NCI-H460 (cell line): Measurements from ENCODE around the gene GCLM. TPM values are rescaled to one million over a fixed set of nuclear protein-coding genes. Genes with fewer than 3 reads are reported as not detected.
"Not testable (repeated sequence)": the region's sequence is repeated elsewhere in the genome, so short reads cannot be mapped to it uniquely, and the experiment has no call there.

Experiments used
- DNase-seq: peaks from one replicate; pipeline ENCODE4 v3.0.0-alpha.2; 2016; ENCODE audit warnings: low read depth; ENCODE audit errors: extremely low read depth
- polyA plus RNA-seq: library from polyadenylated mRNA; depleted of rRNA; stranded (reverse); fragments of >200 nt; gene quantifications from 2 replicates; pipeline ENCODE4 v1.2.3, GENCODE V29; 2014; cell fraction: nucleus; rRNA removed
- total RNA-seq: library from RNA; depleted of rRNA; stranded (reverse); fragments of >200 nt; shearing (Covaris generic); gene quantifications from 2 replicates; pipeline ENCODE4 v1.2.3, GENCODE V29; 2014; rRNA removed

GCLM gene, protein sequence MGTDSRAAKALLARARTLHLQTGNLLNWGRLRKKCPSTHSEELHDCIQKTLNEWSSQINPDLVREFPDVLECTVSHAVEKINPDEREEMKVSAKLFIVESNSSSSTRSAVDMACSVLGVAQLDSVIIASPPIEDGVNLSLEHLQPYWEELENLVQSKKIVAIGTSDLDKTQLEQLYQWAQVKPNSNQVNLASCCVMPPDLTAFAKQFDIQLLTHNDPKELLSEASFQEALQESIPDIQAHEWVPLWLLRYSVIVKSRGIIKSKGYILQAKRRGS
- total RNA-seq: 89.8 and 95.4 TPM in 2 replicates
- polyA plus RNA-seq: 45.1 and 57.1 TPM in 2 replicates

DNA sequence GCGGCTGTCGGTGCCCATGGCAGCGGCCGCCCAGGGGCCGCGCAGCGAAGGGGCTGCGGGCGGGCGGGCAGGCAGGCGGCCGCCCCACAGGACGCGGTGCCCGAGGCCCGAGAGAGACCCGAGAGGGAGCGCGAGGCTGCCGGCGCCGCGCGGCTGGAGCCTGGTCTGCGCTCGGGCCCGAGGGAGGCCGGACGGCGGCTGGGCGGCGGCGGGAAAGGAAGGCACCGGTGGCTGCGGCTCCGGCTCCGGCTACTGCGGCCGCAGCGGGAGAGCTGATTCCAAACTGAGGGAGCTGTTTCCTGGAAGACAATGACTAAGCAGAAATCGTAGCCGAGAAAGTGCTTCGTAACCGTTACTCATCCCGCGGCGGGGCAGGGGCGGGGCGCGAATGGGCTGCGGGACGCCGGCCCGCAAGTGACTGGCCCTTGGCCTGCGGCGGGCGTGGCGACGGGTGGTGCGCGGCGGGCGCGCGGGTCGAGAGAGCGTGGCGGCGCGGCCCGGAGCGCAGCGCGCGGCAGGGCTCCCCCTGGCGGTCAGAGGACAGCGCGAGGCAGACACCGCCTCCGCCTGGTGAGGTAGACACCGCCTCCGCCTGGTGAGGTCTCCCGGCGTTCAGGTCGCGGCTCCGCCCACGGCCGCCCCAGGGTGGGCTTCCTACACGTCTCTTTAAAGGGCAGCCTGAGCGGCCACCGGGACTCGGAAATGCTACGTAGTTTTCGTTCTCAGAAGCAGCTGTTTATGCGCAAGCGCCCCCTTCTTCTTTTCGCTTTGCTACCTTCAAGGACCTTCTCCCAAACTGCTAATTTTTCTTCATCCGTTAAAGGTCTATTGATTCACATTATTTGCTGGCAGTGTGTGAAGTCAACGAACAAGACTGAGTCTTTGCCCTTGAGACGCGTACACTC is at the start of gene GCLM:
Gene GCLM, minus strand, starts transcription at position 285 of the 905 bp plus-strand sequence. Its CDS starts 267 bp downstream, at position 18.
- peak; percentile 89 for DNase-seq

DNA sequence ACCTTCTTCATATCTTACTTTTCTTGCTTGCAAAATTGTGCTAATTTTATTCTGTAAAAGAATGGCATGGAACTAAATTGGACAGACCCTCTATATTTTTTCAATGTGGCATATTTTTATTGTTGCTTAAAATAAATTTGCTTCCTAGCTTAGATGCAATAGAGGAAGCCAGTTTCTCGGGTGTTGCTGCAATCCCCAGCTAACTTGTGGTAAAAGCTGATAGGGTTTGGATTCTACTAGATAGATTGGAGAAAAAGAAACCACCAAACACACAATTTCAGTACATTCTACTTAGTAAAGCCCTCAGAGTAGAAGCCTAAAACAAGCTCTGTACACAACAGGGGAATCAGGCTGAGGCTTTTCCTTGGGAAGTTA is 49.5 kb upstream of the GCLM start:
- no peak for DNase-seq

DNA sequence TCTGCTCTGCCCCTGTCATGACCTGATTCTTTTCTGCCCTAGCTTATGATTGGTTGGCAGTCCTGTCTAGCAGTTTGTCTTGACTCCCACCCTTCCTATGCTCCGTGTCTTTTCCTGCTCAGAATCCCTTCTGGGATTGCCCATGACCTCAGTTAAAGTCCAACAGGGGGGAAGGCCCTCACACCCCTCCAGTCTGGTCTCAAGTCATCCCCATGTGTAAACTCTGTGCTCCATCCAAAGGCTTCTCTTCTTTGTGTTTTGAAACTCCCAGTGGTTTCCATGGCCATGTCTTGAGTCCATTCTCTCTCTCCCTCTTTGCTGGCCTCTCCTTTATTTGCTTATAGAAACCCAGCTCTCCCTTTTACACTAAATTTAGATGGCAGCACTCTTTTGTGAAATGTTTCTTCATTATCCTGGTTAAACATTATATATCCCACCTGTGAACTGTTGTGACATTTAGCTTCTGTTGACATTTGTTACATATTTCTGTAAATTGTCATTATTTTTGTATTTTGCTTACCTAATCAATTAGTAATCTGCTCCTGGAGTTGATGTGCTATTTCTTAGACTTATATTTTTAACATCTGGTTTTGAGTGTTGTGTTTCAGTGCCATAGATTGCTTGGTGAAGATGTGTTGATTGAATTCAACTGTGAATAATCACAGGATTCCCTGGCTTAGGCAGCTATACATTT is 48.9 kb upstream of the GCLM start:
- no peak for DNase-seq

DNA sequence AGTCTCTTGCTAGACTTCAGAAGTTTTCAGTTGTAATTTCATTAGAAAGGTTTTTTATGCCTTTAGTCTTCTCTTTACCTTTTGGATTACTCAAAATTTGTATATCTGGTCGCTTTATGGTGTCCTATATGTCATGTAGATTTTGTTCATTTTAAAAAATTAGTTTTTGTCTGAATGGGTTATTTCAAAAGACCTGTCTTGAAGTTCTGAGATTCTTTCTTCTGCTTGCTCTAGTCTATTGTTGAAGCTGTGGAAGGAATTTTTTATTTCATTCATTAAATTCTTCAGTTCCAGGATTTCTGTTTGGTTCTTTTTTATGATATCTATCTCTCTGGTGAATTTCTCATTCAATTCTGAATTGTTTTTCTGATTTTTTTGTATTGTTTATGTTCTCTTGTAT is 46.5 kb upstream of the GCLM start:
- no peak for DNase-seq

DNA sequence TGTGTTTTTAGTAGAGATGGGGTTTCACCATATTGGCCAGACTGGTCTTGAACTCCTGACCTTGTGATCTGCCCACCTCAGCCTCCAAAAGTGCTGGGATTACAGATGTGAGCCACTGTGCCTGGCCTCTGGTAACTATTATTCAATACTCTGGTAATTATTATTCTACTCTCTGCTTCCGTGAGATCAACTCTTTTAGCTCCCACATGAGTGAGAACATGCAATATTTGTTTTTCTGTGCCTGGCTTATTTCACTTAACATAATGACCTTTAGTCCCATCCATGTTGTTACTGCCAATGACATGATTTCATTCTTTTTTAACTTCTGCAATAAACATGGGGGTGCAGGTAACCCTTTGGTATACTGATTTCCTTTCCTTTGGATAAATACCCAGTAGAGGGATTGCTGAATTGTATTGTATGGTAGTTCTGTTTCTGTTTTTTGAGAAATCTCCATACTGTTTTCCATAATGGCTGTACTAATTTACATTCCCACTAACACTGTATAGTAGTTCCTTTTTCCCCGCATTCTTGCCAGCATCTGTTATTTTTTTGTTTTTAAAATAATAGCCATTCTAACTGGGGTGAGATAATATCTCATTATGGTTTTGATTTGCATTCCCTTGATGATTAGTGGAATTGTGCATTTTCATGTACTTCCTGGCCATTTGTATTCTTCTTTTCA is 37.9 kb upstream of the GCLM start:
- not testable (repeated sequence) for DNase-seq

DNA sequence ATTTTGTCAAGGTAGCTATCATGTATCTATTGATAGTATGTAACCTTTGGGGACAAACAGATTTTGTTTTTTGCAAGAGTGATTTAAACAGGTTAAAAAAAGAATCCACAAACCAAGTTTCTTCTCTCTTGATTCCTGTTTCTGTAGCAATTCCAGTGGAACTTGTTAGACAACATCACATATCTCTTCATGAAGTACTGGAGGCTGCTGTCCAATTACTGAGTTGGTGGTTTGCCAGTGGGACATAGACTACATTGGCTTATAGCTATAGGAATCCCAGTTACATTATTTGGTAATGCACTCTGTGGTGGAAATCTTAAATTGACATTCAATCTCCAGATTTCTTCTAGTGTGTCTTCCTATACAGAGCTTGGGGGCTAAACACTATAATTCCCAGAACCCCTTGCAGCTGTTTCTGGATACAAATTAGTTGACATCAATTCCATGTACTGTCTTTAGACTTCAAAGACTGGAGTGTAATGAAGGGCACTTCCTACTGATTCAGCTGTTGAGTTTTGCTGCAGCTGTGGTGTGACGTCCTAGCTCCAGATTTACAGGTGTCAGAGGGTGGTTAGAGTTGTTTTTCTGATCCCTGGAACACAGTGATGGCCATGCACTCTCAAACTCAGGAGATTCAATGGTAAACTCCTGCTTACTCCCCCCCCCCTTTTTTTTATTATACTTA is 29.4 kb upstream of the GCLM start:
- no peak for DNase-seq

DNA sequence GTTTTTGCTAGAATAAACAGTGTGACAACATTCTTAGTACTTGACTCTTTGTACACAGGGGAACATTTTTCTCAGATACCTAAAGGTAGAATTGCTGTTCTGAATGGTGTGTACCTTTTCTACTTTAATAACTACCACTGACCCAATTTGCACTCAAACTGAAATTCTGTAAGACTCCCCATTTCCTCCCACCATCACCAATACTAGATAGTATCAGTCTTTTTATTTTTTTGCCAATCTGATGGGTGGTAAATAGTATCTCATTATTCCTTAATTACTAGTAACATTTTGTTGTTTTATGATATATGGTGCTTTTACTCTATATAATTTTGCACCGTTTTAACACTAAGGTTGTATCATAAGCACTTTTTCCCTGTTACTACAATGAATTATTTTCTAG is 28.8 kb upstream of the GCLM start:
- no peak for DNase-seq

DNA sequence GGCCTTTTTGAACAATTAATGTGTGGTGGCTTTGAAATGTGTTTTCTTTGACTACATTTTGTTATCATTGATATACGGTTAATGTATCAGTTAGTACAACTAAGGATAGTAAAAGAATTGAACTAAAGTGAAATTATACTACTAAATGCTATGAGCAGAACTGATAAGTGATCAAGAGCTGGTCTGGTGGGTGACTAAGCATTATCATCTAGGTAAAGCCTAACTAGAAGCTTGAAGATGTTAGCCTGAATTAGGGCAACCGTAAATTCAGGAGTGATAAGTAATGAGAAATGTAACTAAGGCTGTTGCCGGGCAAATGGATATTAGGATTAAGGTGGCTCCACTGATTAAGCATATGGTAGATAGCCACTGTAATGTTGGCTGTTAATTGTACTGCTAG is 16.0 kb upstream of the GCLM start:
- DNase-seq: no peak

DNA sequence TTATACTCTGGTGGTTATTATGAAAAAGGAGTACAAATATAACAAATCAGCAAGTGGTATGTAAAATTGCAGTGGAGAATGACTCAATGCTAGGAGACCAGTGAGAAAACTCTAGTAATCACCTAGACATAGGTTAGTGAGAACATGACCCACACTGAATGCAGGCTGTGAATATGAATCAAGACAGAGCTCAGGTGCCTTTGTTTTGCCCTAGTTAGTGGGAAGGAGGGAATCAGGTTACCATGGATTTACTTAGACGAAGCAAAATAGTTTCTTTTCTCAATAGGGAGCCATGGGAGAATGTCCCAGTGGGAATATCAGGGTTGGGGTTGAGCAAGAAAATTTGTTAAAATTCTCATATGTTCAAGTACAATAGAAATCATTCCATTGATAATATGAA is 10.6 kb upstream of the GCLM start:
- DNase-seq: no peak

DNA sequence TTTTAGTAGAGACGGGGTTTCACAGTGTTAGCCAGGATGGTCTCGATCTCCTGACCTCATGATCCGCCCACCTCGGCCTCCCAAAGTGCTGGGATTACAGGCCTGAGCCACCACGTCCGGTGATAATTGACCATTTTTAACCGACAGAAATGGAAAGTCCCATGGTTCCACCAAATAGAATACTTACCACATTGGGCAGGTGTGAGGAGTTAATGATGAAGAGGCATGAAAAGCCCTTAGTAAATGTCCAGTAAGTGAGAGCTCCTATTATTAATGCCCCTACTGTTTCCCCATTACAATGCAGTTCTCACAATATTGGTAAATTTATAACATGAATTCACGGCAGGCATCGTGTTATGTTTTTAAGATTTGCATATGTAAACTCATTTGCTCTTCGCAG is 8.1 kb upstream of the GCLM start:
- no peak for DNase-seq

DNA sequence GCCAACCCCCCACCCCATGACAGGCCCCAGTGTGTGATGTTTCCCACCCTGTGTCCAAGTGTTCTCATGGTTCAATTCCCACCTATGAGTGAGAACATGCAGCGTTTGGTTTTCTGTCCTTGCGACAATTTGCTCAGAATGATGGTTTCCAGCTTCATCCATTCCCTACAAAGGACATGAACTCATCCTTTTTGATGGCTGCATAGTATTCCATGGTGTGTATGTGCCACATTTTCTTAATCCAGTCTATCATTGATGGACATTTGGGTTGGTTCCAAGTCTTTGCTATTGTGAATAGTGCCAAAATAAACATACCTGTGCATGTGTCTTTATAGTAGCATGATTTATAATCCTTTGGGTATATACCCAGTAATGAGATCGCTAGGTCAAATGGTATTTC is 1.6 kb upstream of the GCLM start:
- DNase-seq: not testable (repeated sequence)

DNA sequence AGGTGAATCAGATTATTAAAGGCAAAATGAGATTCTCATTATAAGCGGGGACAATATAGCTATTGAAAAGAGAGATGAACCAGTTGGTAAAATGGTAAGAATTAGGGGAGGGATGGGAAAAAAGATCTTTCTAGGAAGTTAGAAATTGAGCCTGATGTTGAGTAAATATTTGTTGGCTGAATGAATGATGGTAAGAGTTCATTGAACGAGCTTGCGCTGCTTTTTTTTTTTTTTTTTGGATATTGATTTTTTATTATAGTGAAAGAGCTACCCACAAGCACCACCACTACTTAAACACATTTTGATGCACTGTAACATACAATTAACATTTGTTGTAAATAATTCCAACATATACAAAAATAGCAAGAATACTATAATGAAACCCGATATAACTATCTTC is 1.1 kb upstream of the GCLM start:
- DNase-seq: no peak

DNA sequence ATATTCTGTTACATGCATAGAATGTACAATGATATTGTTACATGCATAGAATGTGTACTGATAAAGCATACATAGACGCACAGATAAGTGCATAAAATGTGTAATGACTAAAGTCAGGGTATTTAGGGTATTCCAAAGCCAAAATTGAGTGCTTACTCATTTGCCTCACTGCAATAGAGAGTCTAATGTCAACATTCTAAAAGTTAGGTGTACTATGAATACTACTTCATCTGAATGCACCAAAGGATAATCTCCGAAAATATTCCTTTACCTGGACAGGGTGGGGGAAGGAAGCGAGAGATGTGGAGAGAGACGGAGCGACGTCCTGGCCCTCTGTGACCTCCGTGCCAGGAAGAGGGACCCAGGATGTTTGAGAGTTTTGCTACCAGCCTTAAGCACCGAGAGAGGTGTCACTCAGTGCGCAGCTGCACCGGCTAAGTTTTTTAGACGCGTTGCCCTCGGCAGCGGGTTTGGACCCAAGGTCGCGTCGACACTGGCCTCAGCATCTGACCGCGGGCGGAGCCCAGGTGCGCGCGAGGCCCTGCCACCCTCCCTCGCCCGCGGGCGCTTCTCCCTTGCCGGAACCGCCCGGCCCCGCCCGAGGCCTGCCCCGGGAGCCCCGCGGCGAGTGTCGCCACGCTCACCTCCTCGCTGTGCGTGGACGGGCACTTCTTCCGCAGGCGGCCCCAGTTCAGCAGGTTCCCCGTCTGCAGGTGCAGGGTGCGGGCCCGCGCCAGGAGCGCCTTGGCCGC is 660 bp downstream of the GCLM start:
- peak; percentile 14 for DNase-seq

DNA sequence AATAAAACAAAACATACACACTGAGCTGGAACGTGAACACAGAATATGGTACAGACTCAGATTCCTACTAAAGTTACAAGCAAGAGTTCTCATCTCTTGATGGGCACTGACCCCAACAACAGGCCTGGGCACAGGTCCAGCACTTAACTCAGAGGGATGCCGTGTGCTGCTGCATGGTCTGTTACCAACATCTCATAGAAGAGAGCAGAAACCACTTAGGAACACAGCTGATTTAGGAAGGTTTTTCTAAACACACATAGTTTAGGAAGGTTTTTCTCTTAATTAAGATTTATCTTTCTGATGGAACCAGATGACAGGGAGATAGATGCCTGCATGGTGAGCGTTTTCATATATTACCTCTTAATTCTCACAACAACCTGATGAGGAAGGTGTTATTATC is 1.5 kb downstream of the GCLM start:
- peak; percentile 33 for DNase-seq

DNA sequence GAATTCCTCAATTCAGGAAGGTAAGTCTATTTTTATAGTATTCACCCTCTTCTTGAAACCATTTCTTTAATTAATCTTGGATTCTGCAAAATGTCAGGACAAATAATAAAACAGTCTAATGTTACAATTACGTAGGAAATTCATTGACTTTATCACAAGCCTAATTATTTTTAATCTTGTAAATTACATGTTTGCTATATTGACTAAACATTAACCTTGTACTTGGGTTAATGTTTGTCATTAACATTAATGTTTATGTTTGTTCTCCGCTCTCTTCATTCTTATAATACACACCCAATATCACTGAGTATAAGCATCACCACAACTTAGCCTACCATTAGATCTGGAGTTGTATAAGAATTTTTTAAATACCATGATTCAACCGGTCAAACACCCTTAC is 2.8 kb downstream of the GCLM start:
- no peak for DNase-seq

DNA sequence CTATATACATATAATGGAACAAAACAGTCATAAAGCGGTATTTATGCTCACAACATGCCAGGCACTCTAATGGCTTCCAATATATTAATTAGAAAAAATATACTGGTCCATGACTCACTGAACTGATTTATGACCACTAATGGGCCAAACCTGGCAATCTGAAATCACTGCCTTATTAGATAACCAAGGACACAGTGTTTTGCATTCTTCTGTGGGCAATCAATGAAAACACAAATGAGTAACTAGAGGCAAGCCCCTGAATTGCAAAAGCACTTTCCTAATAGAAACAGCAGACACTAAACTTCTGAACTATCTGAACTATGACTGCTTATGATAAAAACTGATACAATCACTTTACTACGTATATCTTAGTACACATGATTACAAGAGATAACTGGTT is 3.5 kb downstream of the GCLM start:
- no peak for DNase-seq

DNA sequence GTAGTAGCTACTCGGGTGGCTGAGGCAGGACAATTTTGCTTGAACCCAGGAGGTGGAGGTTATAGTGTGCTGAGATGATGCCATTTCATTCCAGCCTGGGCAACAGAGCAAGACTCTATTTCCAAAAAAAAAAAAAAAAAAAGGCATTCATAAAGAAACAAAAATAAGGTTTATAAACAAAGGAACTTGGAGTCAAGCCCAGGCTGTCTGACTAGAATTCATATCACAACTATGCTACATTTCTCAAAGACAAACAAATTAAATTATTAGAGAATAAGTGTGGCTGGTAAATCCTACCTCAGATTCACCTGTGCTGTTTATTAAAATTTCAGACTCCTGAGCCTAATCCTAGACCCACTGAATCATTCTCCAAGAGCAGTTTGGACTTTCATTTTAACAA is 4.2 kb downstream of the GCLM start:
- DNase-seq: no peak

DNA sequence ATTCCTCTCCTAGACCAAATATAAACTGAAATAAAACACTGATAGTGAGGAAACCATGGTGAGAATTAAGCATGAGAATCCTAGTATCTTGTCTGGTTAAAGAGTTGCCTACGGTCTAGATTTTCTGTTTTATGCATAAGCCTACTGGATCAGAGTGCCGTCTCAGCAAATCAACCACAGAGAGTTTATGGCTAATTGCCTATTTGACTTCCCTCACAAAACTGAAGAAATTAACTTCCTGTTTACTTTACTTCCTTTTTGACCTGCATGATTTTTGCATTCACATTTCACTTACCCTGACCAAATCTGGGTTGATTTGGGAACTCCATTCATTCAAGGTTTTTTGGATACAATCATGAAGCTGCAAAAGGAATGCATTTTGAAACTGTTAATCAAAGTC is 5.0 kb downstream of the GCLM start:
- no peak for DNase-seq

DNA sequence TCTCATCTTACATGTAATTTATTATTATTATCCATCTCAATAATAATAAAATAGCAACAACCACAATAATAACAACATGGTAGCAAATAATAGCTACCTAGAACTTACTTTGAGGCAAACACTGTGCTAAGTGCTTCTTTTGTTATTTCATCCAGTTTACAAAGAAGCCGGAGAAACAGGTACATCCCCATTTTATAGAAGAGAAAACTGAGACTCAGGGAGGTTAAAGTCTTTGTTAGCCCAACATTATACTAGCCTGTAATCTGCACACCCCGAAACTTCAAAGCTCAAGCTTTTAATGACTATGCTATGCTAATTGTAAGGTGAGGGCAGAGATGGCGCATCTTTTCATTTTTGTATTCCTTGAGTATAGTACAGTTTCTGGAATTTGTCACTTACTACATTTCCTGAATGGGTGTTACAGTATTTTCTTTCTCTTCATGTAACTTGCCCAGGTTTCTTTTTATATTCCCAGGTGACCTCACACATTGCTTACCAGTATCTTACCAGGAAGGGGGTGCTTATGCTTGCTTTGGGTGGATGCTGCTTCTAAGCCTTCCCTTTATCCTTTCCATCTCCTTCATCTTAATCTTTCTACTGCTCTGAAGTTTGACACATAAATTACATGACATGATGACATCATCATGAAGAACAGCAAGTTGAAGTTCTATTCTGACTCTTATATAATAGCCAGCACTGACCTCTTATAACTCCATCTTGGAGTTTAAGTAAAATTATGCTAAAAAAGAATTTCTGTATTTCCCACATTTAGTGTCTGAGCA is 8.3 kb downstream of the GCLM start:
- no peak for DNase-seq
